ENCODE data around the gene BTNL3.
"Not testable (repeated sequence)": the region's sequence is repeated elsewhere in the genome, so short reads cannot be mapped to it uniquely, and the experiment has no call there.

BTNL3 gene, protein sequence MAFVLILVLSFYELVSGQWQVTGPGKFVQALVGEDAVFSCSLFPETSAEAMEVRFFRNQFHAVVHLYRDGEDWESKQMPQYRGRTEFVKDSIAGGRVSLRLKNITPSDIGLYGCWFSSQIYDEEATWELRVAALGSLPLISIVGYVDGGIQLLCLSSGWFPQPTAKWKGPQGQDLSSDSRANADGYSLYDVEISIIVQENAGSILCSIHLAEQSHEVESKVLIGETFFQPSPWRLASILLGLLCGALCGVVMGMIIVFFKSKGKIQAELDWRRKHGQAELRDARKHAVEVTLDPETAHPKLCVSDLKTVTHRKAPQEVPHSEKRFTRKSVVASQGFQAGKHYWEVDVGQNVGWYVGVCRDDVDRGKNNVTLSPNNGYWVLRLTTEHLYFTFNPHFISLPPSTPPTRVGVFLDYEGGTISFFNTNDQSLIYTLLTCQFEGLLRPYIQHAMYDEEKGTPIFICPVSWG

DNA sequence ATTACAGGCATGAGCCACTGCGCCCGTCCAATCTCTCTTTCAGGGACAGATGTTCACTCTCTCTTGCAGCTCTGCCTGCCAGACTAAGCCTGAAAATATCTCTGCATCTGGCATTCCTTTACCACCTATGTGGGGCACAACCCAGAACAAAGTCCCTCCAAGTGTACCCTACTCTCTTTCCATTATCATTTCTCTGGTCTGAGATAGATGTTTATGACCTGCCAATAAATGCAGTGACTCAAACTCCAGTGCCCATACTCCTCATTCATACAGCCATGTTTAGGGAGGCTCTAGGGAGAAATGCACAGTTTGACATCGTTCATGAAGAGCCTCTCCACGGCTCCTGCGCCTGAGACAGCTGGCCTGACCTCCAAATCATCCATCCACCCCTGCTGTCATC lies at the start of gene BTNL3:
TSS of gene BTNL3 (plus strand) at position 255 of the 400 bp plus-strand sequence. CDS start 183 bp downstream, outside the sequence.
- in situ Hi-C loops (cut with MboI; ENCODE audit: low sequenced_read_pairs) = no loop called here

DNA sequence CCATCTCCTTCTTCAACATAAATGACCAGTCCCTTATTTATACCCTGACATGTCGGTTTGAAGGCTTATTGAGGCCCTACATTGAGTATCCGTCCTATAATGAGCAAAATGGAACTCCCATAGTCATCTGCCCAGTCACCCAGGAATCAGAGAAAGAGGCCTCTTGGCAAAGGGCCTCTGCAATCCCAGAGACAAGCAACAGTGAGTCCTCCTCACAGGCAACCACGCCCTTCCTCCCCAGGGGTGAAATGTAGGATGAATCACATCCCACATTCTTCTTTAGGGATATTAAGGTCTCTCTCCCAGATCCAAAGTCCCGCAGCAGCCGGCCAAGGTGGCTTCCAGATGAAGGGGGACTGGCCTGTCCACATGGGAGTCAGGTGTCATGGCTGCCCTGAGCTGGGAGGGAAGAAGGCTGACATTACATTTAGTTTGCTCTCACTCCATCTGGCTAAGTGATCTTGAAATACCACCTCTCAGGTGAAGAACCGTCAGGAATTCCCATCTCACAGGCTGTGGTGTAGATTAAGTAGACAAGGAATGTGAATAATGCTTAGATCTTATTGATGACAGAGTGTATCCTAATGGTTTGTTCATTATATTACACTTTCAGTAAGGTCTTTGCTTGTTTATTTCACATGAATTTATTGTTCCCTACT lies 38.2 kb upstream of the BTNL3 start:
- in situ Hi-C loops (cut with MboI; ENCODE audit: low sequenced_read_pairs) = no loop called here

DNA sequence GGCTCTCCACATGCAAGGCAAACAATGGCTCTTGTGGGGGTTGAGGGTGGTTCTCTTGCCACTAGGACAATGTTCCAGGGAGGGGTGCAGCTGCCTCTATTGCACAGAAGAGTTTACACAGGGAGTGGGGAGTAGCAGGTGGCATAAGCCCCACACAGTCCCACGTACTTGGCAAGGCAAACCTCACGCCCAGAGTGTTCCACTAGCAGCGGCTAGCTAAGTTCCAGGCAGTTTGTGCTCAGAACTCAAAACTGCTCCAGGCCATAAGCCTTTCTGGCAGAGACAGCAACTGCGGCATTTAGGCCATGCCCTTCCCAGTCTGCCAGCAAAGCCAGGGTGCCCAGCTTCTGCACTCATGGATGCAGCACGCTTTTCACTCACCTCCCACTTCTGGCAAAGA lies 29.0 kb upstream of the BTNL3 start:
- in situ Hi-C loops (cut with MboI; ENCODE audit: low sequenced_read_pairs) = no loop called here

DNA sequence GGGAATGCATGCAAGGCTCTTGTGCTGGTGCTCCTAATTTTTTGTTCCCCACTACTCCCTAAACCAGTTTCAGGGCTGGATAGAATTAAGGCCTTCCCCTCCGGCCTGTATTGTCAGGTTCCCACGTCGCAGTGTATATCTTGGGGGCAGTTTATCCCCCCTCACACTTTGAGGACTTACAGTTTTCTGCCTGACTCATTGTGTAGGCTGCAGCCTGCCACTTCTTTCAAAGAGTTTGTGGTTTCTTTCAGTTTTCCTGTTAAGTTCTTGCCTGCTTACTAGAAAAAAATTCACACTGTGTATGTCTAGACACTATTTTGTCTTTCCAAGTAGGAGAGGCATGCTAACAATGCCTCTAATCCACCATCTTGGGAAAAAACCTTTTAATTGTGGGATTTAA lies 28.4 kb upstream of the BTNL3 start:
- in situ Hi-C loops (cut with MboI; ENCODE audit: low sequenced_read_pairs) = no loop called here

DNA sequence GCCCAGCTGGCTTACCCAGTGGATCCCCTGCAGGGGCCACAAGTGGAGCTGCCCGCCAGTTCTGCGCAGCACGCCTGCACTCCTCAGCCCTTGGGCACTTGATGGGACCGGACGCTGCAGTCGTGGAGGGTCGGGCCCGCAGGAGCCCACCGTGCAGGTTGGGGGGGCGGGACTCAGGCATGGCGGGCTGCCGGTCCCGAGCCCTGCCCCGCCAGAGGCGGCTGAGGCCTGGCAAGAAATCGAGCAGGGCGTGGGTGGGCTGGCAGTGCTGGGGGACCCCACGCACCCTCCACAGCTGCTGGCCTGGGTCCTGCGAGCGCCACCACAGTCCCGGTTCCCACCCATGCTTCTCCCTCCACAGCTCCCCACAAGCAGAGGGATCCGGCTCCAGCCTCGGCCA lies 19.2 kb upstream of the BTNL3 start:
- in situ Hi-C loops (cut with MboI; ENCODE audit: low sequenced_read_pairs) = no loop called here

DNA sequence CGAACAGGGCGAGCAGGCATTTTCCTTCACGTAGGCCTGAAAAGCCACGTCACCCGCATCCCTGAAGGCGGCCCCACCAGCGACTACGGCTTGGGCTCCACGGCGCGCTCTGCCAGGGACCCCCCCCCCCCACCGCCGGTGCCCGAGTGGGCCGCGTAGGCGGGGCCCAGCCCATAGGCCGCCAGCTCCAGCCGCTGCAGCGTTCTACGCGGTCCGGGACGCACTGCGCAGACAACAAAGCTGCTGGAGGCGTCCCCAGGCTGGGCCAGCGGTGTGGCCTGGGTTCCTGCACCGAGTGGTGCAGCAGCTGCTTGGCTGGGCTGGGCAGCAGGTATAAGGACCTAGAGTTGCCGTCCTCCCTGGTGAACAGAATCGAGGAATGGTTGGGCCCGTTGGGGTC lies 18.3 kb upstream of the BTNL3 start:
- in situ Hi-C loops (cut with MboI; ENCODE audit: low sequenced_read_pairs) = no loop called here

DNA sequence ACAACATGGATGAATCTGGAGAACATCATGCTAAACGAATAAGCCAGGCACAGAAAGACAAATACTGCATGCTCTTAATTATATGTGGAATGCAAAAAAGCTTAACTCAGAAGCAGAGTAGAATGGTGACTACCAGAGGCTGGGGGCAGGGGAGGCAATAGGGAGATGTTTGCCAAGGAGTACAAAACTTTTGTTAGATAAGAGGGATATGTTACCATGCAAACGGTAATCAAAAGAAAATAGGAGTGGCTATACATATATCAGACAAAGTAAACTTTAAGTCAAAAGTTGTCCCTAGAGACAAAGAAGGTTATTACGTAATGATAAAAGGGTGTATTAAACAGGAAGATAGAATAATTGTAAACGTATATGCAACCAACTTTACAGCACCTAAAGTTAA lies 17.8 kb upstream of the BTNL3 start:
- in situ Hi-C loops (cut with MboI; ENCODE audit: low sequenced_read_pairs) = no loop called here

DNA sequence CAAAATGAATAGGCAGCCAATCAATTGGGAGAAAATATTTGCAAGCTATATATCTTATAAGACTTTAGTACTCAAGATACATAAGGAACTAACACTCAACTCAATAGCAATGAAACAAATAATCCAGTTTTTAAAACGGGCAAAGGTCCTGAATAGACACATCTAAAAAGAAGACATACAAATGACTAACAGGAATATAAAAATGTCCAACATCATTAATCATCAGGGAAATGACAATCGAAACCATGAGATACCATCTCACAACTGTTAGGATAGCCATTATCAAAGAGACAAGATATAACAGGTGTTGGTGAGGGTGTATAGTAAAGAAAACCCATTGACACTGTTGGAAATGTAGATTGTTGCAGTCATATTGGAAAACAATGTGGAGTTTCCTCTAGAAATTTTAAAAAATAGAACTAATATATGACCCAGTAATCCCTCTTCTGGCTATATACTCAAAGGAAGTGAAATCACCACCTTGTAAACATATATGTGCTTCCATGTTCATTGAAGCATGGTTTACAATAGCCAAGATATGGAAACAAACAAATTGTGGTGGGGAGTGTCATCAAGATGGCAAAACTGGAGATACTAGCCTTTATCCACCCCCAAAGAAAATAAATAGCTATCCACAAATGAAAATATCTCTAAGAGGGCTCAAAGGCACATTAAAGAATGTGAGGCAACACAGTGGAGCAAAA lies 13.9 kb upstream of the BTNL3 start:
- in situ Hi-C loops (cut with MboI; ENCODE audit: low sequenced_read_pairs) = no loop called here

DNA sequence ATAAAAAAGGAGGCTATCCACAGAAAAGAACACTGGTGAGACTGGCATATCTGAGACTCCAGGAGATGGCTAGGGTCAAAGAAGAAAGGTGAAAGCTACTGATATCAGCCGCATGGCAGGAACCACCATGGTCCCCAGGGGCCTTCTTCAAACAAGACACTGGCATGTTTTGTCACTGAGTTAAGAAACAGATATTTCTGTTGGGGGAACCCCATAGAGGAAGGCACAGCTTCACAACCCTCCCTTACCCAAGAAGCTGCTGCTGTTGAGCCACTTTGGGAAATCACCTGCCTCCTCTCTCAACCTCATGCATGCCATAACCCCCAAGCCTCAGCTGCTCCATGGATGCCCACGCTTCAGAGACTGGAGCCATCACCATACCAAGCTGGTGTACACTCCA lies 13.3 kb upstream of the BTNL3 start:
- in situ Hi-C loops (cut with MboI; ENCODE audit: low sequenced_read_pairs) = no loop called here

DNA sequence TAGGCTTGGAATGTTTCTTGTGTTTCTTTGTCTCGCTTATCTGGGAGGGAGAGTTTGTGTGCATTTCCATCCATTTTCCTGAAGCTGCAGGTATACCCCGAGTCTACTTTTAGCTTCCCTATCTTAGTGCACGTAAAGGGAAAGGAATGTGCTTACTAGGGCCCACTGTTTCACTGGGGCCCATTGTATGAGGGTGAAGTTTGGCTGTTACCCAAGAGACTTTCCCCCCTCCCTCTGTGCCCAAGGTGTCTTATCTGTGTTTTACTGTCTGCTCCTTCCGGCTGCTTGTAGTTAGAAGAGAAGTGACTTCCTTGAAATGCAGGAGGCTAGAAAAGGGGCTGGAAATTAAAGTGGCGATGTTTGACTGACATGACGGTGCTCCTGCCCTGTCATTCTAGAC lies 12.1 kb upstream of the BTNL3 start:
- in situ Hi-C loops (cut with MboI; ENCODE audit: low sequenced_read_pairs) = no loop called here

DNA sequence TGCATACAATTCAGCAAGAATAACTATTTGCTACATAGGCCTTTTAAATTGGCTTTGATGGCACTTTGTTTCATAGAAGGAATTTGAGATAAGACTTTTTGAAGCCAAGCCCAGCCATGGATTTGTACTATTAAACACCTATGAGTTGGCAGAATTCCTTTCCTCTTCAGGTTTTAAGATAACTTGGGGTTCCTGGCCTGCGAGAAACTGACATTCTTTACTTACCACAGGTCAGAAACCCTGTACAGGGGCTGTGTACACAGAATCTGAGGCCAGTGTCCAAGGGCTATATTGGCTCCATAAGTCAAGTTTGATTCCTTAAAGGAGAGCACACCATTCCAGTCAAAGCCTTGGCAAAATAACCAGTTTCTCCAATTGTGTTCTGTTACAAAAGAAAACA lies 10.8 kb upstream of the BTNL3 start:
- in situ Hi-C loops (cut with MboI; ENCODE audit: low sequenced_read_pairs) = no loop called here

DNA sequence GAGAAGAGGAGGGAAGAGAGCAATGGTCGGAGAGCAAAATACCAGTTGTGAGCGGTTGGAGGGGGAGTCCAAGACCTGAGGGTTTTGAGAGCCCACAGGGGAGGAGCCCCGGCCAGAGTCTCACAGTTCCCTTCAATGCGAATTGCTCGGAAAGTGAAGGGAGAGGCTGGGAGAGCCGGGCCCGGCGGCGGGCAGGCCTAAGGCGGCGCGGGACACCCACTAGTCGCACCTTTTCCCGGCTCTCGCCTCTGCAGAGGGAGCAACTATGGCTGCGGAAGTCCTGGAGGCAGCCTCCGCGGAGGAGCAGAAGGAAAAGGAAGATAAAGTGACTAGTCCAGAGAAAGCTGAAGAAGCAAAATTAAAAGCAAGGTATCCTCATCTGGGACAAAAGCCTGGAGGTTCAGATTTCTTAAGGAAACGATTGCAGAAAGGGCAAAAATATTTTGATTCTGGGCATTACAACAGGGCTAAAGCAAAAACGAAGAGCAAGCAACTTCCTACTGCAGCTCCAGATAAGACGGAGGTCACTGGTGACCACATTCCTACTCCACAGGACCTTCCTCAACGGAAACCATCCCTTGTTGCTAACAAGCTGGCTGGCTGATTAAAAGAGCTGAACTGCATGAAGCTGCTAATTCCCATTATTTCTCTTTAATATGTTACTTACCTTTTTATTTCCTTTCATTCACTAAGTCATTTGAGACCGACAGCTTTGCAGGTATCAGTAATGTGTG lies 6.5 kb upstream of the BTNL3 start:
- in situ Hi-C loops (cut with MboI; ENCODE audit: low sequenced_read_pairs) = no loop called here

DNA sequence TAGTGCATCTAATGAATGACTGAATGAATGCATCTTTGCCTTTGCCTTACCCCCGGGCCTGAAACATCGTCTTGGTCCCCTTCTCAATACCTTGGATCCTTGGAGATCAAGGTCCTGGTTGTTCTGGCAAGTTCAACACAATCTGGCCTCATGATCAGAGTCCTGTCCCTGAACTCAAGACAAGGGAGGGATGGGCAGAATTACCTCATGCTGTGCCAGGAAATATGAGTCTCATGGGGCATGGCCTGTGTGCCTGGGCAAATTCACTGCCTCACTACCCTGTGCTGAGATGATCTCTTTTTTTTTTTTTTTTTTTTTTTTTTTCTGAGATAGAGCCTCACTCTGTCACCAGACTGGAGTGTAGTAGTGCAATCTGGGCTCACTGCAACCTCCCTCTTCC lies 630 bp upstream of the BTNL3 start:
- in situ Hi-C loops (cut with MboI; ENCODE audit: low sequenced_read_pairs) = no loop called here

DNA sequence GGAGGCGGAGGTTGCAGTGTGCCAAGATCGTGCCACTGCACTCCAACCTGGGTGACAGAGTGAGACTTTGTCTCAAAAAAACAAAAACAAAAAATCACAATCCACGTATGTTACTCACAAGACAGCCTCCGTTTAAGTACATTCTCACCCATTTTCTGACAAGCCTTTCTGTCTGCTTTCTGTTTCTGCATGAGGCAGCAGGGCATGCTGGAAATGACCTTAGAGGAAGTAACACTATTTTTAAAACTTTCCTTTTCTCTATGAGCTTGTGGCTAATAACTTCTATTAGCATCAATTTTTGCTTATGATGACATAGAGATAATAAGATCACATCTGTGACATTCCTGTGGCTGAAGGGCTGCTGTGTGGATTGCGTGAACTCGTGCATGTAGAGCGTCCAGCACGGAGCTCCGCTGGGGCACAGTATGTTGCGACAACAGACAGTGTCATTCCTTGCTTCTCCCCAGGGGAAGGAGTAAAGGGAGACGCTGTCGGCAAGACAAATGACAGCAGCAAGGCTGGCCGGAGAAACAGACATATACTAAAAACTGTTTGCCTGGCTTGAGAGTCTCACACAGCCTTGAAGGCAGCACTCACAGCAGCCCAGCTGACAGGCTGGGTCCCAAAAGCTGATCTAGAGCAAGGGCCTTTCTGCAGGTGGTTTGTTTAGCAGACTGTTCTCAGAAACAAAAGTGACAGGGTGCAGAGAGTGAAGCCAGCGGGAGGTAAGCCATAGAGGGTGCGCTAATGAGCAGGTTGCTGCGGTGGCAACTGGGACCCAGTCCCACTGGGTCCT lies 1.6 kb downstream of the BTNL3 start:
- in situ Hi-C loops (cut with MboI; ENCODE audit: low sequenced_read_pairs) = no loop called here

DNA sequence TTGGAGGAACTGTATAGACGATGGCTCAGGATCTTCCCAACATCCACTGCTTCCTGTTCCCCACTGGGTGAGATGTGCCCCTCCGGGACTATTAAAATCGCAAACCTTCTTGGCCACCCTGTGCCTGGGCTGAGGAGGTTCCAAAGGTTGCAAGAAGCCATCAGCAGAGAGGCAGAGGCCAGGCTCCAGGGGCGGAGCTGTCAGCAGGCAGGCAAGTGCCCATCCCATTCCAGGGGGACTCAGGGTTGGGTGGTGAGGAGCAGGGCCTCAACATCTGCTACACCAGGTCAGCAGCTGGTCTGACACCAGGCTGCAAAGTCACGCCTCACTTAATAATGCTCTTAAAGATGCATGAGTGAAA lies 2.2 kb downstream of the BTNL3 start:
- in situ Hi-C loops (cut with MboI; ENCODE audit: low sequenced_read_pairs) = no loop called here

DNA sequence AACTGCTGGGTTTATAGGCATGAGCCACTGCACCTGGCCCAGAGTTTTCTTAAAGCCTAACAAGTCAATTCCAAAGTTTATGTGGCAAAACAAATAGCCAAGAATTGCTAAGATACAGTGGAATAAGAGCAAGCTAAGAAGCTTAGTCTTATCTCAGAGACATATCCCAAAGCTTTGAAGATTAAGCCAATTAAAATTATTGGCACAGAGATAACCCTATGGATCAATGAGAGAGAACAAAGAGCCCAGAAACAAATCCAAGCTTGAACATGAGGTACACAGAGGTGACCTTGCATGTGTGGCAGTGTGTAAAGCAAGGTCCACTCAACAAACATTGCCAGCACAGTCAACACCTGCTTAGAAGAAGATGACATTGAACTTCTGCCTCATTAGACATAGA lies 13.3 kb downstream of the BTNL3 start:
- in situ Hi-C loops (cut with MboI; ENCODE audit: low sequenced_read_pairs) = no loop called here

DNA sequence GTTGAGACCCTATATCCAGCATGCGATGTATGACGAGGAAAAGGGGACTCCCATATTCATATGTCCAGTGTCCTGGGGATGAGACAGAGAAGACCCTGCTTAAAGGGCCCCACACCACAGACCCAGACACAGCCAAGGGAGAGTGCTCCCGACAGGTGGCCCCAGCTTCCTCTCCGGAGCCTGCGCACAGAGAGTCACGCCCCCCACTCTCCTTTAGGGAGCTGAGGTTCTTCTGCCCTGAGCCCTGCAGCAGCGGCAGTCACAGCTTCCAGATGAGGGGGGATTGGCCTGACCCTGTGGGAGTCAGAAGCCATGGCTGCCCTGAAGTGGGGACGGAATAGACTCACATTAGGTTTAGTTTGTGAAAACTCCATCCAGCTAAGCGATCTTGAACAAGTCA lies 17.1 kb downstream of the BTNL3 start:
- in situ Hi-C loops (cut with MboI; ENCODE audit: low sequenced_read_pairs) = no loop called here

DNA sequence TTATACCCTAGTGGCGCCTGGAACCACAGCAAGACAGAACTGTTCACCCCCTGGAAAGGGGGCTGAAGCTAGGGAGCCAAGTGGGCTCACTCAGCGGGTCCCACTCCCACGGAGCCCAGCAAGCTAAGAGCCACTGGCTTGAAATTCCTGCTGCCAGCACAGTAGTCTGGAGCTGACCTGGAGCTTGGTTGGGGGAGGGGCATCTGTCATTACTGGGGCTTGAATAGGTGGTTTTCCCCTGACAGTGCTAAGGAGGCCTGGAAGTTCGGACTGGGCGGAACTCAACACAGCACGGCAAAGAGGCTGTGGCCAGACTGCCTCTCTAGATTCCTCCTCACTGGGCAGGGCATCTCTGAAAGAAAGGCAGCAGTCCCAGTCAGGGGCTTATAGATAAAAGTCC lies 19.5 kb downstream of the BTNL3 start:
- in situ Hi-C loops (cut with MboI; ENCODE audit: low sequenced_read_pairs) = no loop called here

DNA sequence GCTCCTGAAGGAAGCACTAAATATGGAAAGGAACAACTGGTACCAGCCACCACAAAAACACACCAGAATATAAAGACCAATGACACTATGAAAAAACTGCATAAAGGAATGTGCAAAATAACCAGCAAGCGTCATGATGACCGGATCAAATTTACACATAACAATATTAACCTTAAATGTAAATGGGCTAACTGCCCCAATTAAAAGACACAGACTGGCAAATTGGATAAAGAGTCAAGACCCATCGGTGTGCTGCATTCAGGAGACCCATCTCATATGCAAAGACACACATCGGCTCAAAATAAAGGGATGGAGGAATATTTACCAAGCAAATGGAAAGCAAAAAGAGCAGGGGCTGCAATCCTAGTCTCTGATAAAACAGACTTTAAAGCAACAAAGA lies 21.4 kb downstream of the BTNL3 start:
- in situ Hi-C loops (cut with MboI; ENCODE audit: low sequenced_read_pairs) = not testable (repeated sequence)

DNA sequence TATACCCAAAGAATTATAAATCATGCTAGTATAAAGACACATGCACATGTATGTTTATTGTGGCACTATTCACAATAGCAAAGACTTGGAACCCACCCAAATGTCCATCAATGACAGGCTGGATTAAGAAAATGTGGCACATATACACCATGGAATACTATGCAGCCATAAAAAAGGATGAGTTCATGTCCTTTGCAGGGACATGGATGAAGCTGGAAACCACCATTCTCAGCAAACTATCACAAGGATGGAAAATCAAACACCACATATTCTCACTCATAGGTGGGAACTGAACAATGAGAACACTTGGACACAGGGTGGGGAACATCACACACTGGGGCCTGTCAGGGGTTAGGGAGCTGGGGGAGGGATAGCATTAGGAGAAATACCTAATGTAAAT lies 26.0 kb downstream of the BTNL3 start:
- in situ Hi-C loops (cut with MboI; ENCODE audit: low sequenced_read_pairs) = not testable (repeated sequence)

All from HL-60/S4 treated with retinoic acid at 250 ng/mL for 4 days and 3 days (cell line).